ENCODE results near the gene PATJ.

The PATJ gene

GRCh38 chr1:61749574-61749973 lies 7.3 kb downstream of the PATJ start:
- TF ChIP-seq CTCF (IDR thresholded peaks at IDR 0.05; ENCODE audit: insufficient read depth, missing control alignments): no peak
- FAIRE-seq (no peak), DNase-seq (ENCODE audit: insufficient read length, low spot score) (no peak)

- TF ChIP-seq CTCF (IDR thresholded peaks at IDR 0.05; ENCODE audit: insufficient read depth, missing control alignments): no peak
- DNase-seq (ENCODE audit: insufficient read length, low spot score) (no peak), FAIRE-seq (no peak)
Observed at GRCh38 chr1:61752921-61753389, 10.7 kb downstream of the PATJ start.

GRCh38 chr1:61753998-61754508 lies 11.8 kb downstream of the PATJ start:
- no peak for DNase-seq (ENCODE audit: insufficient read length, low spot score)
- no peak for FAIRE-seq
- TF ChIP-seq CTCF (IDR thresholded peaks at IDR 0.05; ENCODE audit: insufficient read depth, missing control alignments): no peak

- no peak for TF ChIP-seq CTCF (IDR thresholded peaks at IDR 0.05; ENCODE audit: insufficient read depth, missing control alignments)
- DNase-seq (ENCODE audit: insufficient read length, low spot score): no peak
- FAIRE-seq: no peak
Observed at GRCh38 chr1:61754545-61754944, 12.3 kb downstream of the PATJ start.

- FAIRE-seq (no peak), DNase-seq (ENCODE audit: insufficient read length, low spot score) (no peak)
- no peak for TF ChIP-seq CTCF (IDR thresholded peaks at IDR 0.05; ENCODE audit: insufficient read depth, missing control alignments)
Observed at GRCh38 chr1:61756773-61757172, 14.5 kb downstream of the PATJ start.

- TF ChIP-seq CTCF (IDR thresholded peaks at IDR 0.05; ENCODE audit: insufficient read depth, missing control alignments): no peak
- FAIRE-seq (no peak), DNase-seq (ENCODE audit: insufficient read length, low spot score) (no peak)
Observed at GRCh38 chr1:61757950-61758349, 15.7 kb downstream of the PATJ start.

- DNase-seq (ENCODE audit: insufficient read length, low spot score) (no peak), FAIRE-seq (no peak)
- no peak for TF ChIP-seq CTCF (IDR thresholded peaks at IDR 0.05; ENCODE audit: insufficient read depth, missing control alignments)
Observed at GRCh38 chr1:61770131-61770530, 27.9 kb downstream of the PATJ start.
